22Rv1 (cell line): Measurements from ENCODE around the gene ZNF716.

Experiments used
- CTCF ChIP-seq: fragments of 450-650 bp; IDR thresholded peaks from 2 replicates; pipeline ENCODE4 v1.5.1; 2017; ENCODE audit warnings: mild to moderate bottlenecking
- ZFX ChIP-seq: fragments of 450-650 bp; IDR thresholded peaks from 2 replicates; pipeline ENCODE4 v1.6.1; 2017; ENCODE audit warnings: antibody characterized with exemption, borderline replicate concordance

GRCh38 chr7:57407125-57407524 is 42.9 kb upstream of the ZNF716 start:
- TF ChIP-seq CTCF: no peak
- TF ChIP-seq ZFX: no peak
